T47D (cell line): ENCODE measurements around the gene PIP4K2A.

Experiments used
- DNase-seq, 2 experiments: peaks; one replicate each; pipeline versions ENCODE4 v3.0.0 to v3.0.0-alpha.2; 2011 to 2012; ENCODE audit warnings: low read depth in 1 of 2, low spot score in 1 of 2
- JUND ChIP-seq: IDR thresholded peaks from 2 replicates; pipeline ENCODE4 v1.6.1; 2012; ENCODE audit warnings: low read depth
- in situ Hi-C: cut with HindIII; loops from 2 replicates; pipeline ENCODE4 v1.10.0; 2016; ENCODE audit warnings: low sequenced_read_pairs, low pct_unique_long_range_greater_than_20kb

PIP4K2A gene

GRCh38 chr10:22495396-22495795 lies 219.0 kb downstream of the PIP4K2A start:
- TF ChIP-seq JUND, result no peak
- in situ Hi-C loops, result no loop called here
- no peak for DNase-seq

- TF ChIP-seq JUND, result no peak
- no peak for DNase-seq
- in situ Hi-C loops, result no loop called here
Observed at GRCh38 chr10:22494007-22494406, 220.4 kb downstream of the PIP4K2A start.

GRCh38 chr10:22491931-22492615 lies 222.3 kb downstream of the PIP4K2A start:
- no peak for TF ChIP-seq JUND
- in situ Hi-C loops, result no loop called here
- no peak for DNase-seq

GRCh38 chr10:22491480-22491879 lies 222.9 kb downstream of the PIP4K2A start:
- no peak for TF ChIP-seq JUND
- no peak for DNase-seq
- in situ Hi-C loops, result no loop called here

- no peak for DNase-seq
- no peak for TF ChIP-seq JUND
- in situ Hi-C loops, result no loop called here
Observed at GRCh38 chr10:22489975-22490374, 224.4 kb downstream of the PIP4K2A start.

- TF ChIP-seq JUND, result no peak
- in situ Hi-C loops, result no loop called here
- DNase-seq, result no peak
Observed at GRCh38 chr10:22489467-22489866, 224.9 kb downstream of the PIP4K2A start.

GRCh38 chr10:22486431-22486830 lies 227.9 kb downstream of the PIP4K2A start:
- in situ Hi-C loops, result no loop called here
- no peak for TF ChIP-seq JUND
- no peak for DNase-seq
